Astrocyte (in vitro differentiated cells and primary cell): ENCODE results near the gene TNNI3K.

ENCODE experiments used
- CTCF ChIP-seq: IDR thresholded peaks from 2 replicates; pipeline ENCODE4 v1.5.1; 2011; ENCODE audit warnings: low read depth, mild to moderate bottlenecking, inconsistent platforms, low read length, moderate library complexity; ENCODE audit not compliant: insufficient read depth
- EZH2 ChIP-seq: IDR thresholded peaks from 2 replicates; pipeline ENCODE4 v1.6.1; 2012; ENCODE audit warnings: mild to moderate bottlenecking, low read length, inconsistent platforms; ENCODE audit not compliant: insufficient read depth

GRCh38 chr1:74431531-74431930, 196.3 kb downstream of the TNNI3K start:
- TF ChIP-seq CTCF (no peak), EZH2 (no peak)
